ENCODE data around the gene KRTAP9-4.

DNA sequence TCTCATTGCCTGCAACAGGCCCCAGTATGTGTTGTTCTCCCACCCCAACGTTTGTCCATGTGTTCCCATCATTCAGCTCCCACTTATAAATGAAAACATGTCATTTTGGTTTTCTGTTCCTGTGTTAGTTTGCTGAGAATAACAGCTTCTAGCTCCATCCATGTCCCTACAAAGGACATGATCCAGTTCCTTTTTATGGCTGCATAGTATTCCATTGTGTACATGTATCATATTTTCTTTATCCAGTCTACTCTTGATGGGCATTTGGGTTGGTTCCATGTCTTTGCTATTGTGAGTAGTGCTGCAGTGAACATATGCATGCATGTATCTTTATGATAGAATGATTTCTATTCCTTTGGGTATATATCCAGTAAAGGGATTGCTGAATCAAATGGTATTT is 33.8 kb upstream of the KRTAP9-4 start:
- TF ChIP-seq, protein P1, sequence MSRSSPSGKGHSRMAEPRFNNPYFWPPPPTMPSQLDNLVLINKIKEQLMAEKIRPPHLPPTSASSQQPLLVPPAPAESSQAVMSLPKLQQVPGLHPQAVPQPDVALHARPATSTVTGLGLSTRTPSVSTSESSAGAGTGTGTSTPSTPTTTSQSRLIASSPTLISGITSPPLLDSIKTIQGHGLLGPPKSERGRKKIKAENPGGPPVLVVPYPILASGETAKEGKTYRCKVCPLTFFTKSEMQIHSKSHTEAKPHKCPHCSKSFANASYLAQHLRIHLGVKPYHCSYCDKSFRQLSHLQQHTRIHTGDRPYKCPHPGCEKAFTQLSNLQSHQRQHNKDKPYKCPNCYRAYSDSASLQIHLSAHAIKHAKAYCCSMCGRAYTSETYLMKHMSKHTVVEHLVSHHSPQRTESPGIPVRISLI (tag by site-specific recombination; IDR thresholded peaks at IDR 0.05), result no peak
- TF ChIP-seq, protein P2, sequence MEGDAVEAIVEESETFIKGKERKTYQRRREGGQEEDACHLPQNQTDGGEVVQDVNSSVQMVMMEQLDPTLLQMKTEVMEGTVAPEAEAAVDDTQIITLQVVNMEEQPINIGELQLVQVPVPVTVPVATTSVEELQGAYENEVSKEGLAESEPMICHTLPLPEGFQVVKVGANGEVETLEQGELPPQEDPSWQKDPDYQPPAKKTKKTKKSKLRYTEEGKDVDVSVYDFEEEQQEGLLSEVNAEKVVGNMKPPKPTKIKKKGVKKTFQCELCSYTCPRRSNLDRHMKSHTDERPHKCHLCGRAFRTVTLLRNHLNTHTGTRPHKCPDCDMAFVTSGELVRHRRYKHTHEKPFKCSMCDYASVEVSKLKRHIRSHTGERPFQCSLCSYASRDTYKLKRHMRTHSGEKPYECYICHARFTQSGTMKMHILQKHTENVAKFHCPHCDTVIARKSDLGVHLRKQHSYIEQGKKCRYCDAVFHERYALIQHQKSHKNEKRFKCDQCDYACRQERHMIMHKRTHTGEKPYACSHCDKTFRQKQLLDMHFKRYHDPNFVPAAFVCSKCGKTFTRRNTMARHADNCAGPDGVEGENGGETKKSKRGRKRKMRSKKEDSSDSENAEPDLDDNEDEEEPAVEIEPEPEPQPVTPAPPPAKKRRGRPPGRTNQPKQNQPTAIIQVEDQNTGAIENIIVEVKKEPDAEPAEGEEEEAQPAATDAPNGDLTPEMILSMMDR (tag by site-specific recombination; IDR thresholded peaks at IDR 0.05), result no peak
- no peak for TF ChIP-seq MYNN (tag by site-specific recombination; IDR thresholded peaks at IDR 0.05; ENCODE audit: borderline replicate concordance)
- TF ChIP-seq, protein P3, sequence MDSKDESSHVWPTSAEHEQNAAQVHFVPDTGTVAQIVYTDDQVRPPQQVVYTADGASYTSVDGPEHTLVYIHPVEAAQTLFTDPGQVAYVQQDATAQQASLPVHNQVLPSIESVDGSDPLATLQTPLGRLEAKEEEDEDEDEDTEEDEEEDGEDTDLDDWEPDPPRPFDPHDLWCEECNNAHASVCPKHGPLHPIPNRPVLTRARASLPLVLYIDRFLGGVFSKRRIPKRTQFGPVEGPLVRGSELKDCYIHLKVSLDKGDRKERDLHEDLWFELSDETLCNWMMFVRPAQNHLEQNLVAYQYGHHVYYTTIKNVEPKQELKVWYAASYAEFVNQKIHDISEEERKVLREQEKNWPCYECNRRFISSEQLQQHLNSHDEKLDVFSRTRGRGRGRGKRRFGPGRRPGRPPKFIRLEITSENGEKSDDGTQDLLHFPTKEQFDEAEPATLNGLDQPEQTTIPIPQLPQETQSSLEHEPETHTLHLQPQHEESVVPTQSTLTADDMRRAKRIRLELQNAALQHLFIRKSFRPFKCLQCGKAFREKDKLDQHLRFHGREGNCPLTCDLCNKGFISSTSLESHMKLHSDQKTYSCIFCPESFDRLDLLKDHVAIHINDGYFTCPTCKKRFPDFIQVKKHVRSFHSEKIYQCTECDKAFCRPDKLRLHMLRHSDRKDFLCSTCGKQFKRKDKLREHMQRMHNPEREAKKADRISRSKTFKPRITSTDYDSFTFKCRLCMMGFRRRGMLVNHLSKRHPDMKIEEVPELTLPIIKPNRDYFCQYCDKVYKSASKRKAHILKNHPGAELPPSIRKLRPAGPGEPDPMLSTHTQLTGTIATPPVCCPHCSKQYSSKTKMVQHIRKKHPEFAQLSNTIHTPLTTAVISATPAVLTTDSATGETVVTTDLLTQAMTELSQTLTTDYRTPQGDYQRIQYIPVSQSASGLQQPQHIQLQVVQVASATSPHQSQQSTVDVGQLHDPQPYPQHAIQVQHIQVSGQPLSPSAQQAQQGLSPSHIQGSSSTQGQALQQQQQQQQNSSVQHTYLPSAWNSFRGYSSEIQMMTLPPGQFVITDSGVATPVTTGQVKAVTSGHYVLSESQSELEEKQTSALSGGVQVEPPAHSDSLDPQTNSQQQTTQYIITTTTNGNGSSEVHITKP (tag by site-specific recombination; IDR thresholded peaks at IDR 0.05), result no peak
- TF ChIP-seq TRIM28 (IDR thresholded peaks at IDR 0.05; ENCODE audit: borderline replicate concordance, low read length), result no peak
- TF ChIP-seq, protein P4, sequence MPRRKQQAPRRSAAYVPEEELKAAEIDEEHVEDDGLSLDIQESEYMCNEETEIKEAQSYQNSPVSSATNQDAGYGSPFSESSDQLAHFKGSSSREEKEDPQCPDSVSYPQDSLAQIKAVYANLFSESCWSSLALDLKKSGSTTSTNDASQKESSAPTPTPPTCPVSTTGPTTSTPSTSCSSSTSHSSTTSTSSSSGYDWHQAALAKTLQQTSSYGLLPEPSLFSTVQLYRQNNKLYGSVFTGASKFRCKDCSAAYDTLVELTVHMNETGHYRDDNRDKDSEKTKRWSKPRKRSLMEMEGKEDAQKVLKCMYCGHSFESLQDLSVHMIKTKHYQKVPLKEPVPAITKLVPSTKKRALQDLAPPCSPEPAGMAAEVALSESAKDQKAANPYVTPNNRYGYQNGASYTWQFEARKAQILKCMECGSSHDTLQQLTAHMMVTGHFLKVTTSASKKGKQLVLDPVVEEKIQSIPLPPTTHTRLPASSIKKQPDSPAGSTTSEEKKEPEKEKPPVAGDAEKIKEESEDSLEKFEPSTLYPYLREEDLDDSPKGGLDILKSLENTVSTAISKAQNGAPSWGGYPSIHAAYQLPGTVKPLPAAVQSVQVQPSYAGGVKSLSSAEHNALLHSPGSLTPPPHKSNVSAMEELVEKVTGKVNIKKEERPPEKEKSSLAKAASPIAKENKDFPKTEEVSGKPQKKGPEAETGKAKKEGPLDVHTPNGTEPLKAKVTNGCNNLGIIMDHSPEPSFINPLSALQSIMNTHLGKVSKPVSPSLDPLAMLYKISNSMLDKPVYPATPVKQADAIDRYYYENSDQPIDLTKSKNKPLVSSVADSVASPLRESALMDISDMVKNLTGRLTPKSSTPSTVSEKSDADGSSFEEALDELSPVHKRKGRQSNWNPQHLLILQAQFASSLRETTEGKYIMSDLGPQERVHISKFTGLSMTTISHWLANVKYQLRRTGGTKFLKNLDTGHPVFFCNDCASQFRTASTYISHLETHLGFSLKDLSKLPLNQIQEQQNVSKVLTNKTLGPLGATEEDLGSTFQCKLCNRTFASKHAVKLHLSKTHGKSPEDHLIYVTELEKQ (tag by site-specific recombination; IDR thresholded peaks at IDR 0.05; ENCODE audit: borderline replicate concordance), result no peak
- no peak for TF ChIP-seq SALL2 (tag by site-specific recombination; IDR thresholded peaks at IDR 0.05; ENCODE audit: borderline replicate concordance)
- no peak for TF ChIP-seq ZNF548 (tag by site-specific recombination; IDR thresholded peaks at IDR 0.05)
- TF ChIP-seq BCL11A (tag by site-specific recombination; IDR thresholded peaks at IDR 0.05; ENCODE audit: low read depth), result no peak
- no peak for TF ChIP-seq ZNF302 (tag by site-specific recombination; IDR thresholded peaks at IDR 0.05; ENCODE audit: low read depth)
